Measurements from ENCODE around the gene HTR4. TPM values are rescaled to one million over a fixed set of nuclear protein-coding genes. Genes with fewer than 3 reads are reported as not detected.

Gene HTR4
- total RNA-seq, 1 donor from 2014 or later, result not detected

DNA sequence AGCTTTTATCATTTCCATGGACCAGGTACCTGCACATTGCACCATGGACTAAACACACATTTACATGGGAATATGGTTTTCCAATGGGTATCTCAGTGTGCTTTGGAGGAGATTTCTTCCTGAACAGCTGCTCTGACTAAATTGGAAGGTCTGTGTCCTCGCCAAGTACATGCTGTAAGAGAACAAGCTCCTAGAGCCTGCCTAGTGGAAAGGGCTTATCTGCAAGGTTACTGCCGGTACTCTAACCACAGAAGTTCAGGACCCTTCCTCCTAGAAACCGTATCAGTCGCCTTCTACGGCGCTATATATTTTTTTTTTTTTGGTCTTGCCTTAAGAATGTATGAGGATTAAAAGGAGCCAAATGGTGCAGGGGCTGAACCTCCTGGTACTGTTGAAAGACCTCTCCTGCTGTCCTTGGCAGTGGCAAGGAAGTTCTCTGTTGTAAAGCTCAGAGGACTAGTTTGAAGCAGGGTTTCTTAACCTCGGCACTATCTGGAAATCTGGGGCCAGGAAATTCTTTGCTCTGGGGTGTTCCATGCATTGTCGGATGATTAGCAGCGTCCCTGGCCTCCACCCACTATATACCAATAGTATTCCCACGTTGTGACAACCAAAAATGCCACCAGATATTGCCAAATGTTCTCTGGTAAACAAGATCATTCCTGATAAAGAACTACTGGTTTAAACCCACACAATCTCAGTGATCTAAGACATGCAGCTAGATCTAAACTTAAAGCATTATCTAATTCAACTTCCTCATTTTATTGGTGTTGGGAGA, 163.1 kb downstream of the HTR4 start:
- no peaks in the 10 kb centered on the region for H3K4me1 Mint-ChIP-seq (ENCODE audit: unreplicated experiment)
- TF ChIP-seq, protein P1, sequence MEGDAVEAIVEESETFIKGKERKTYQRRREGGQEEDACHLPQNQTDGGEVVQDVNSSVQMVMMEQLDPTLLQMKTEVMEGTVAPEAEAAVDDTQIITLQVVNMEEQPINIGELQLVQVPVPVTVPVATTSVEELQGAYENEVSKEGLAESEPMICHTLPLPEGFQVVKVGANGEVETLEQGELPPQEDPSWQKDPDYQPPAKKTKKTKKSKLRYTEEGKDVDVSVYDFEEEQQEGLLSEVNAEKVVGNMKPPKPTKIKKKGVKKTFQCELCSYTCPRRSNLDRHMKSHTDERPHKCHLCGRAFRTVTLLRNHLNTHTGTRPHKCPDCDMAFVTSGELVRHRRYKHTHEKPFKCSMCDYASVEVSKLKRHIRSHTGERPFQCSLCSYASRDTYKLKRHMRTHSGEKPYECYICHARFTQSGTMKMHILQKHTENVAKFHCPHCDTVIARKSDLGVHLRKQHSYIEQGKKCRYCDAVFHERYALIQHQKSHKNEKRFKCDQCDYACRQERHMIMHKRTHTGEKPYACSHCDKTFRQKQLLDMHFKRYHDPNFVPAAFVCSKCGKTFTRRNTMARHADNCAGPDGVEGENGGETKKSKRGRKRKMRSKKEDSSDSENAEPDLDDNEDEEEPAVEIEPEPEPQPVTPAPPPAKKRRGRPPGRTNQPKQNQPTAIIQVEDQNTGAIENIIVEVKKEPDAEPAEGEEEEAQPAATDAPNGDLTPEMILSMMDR (IDR thresholded peaks at IDR 0.05; ENCODE audit: unreplicated experiment), result no peak
- no peaks in the 10 kb centered on the region for H3K9me3 Mint-ChIP-seq (ENCODE audit: unreplicated experiment)
- H3K4me3 Mint-ChIP-seq (ENCODE audit: unreplicated experiment), result no peak overlapping the region
- no peak for DNase-seq (ENCODE audit: low spot score)
- H3K27ac Mint-ChIP-seq (ENCODE audit: unreplicated experiment), result no peak overlapping the region
- H3K27me3 Mint-ChIP-seq (ENCODE audit: unreplicated experiment), result peaks cover 3% of the 10 kb centered on the region
- no peaks in the 10 kb centered on the region for H3K36me3 Mint-ChIP-seq (ENCODE audit: low read depth, unreplicated experiment)

DNA sequence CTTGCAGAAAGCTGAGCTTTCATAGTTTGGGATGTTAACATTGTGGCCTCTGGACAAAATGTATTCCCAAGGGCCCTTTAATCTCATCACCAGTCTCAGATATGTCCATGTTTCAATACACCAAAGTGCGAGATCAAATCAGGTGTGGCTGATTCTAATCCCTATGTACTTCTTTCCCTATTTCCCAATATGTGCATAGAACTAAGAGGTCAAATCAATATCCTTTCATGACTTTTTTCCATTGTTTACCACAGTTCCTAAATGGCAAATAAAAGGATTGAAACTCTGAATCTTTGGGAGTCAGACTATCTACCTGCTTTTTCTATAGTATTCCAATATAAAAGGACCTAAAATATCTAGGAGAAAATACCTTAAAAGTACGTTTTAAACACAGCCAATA, 165.6 kb downstream of the HTR4 start:
- Mint-ChIP-seq H3K4me1 (ENCODE audit: unreplicated experiment) (no peaks in the 10 kb centered on the region), H3K27me3 (ENCODE audit: unreplicated experiment) (no peaks in the 10 kb centered on the region), H3K9me3 (ENCODE audit: unreplicated experiment) (no peaks in the 10 kb centered on the region), H3K27ac (ENCODE audit: unreplicated experiment) (no peak overlapping the region), H3K36me3 (ENCODE audit: low read depth, unreplicated experiment) (no peaks in the 10 kb centered on the region), H3K4me3 (ENCODE audit: unreplicated experiment) (no peak overlapping the region)
- TF ChIP-seq, protein P1 (IDR thresholded peaks at IDR 0.05; ENCODE audit: unreplicated experiment), result no peak
- DNase-seq (ENCODE audit: low spot score), result no peak

DNA sequence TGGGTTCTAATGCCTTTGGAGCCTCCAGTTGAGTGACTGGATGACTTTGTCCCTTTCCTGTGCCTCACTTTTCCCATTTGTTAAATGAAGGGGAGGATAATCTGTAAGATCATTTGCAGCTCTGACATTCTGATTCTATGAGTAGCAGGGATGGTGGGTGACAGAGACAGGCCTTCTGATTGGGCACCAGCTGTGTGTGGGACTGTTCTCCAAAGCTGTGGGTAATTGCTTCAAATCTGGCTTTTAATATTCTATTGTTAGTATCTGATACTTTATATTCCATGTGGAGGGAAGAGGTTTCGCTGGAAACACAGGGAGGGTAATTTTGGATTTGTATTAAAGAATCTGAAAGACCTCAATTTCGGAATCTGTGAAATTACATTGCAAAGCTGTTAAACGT, 167.9 kb downstream of the HTR4 start:
- Mint-ChIP-seq H3K27me3 (ENCODE audit: unreplicated experiment) (no peaks in the 10 kb centered on the region), H3K4me1 (ENCODE audit: unreplicated experiment) (no peaks in the 10 kb centered on the region), H3K4me3 (ENCODE audit: unreplicated experiment) (no peak overlapping the region)

GRCh38 chr5:148484651-148485050, 169.7 kb downstream of the HTR4 start:
- H3K36me3 Mint-ChIP-seq (ENCODE audit: low read depth, unreplicated experiment), result no peaks in the 10 kb centered on the region
- TF ChIP-seq, protein P1 (IDR thresholded peaks at IDR 0.05; ENCODE audit: unreplicated experiment), result no peak
- no peaks in the 10 kb centered on the region for H3K9me3 Mint-ChIP-seq (ENCODE audit: unreplicated experiment)
- H3K27me3 Mint-ChIP-seq (ENCODE audit: unreplicated experiment), result no peaks in the 10 kb centered on the region
- no peak for DNase-seq (ENCODE audit: low spot score)
- no peaks in the 10 kb centered on the region for H3K4me1 Mint-ChIP-seq (ENCODE audit: unreplicated experiment)
- no peak overlapping the region for H3K4me3 Mint-ChIP-seq (ENCODE audit: unreplicated experiment)
- no peak overlapping the region for H3K27ac Mint-ChIP-seq (ENCODE audit: unreplicated experiment)

More for the DNA sequence above, 167.9 kb downstream of the HTR4 start:
- H3K36me3 Mint-ChIP-seq (ENCODE audit: low read depth, unreplicated experiment), result no peaks in the 10 kb centered on the region
- H3K9me3 Mint-ChIP-seq (ENCODE audit: unreplicated experiment), result no peaks in the 10 kb centered on the region
- TF ChIP-seq, protein P1 (IDR thresholded peaks at IDR 0.05; ENCODE audit: unreplicated experiment), result no peak
- DNase-seq (ENCODE audit: low spot score), result no peak
- H3K27ac Mint-ChIP-seq (ENCODE audit: unreplicated experiment), result no peak overlapping the region

GRCh38 chr5:148483750-148484149, 170.6 kb downstream of the HTR4 start:
- no peaks in the 10 kb centered on the region for H3K27me3 Mint-ChIP-seq (ENCODE audit: unreplicated experiment)

More at GRCh38 chr5:148483750-148484149, 170.6 kb downstream of the HTR4 start:
- H3K9me3 Mint-ChIP-seq (ENCODE audit: unreplicated experiment), result no peaks in the 10 kb centered on the region
- H3K4me3 Mint-ChIP-seq (ENCODE audit: unreplicated experiment), result no peak overlapping the region
- no peaks in the 10 kb centered on the region for H3K36me3 Mint-ChIP-seq (ENCODE audit: low read depth, unreplicated experiment)
- TF ChIP-seq, protein P1 (IDR thresholded peaks at IDR 0.05; ENCODE audit: unreplicated experiment), result no peak
- no peaks in the 10 kb centered on the region for H3K4me1 Mint-ChIP-seq (ENCODE audit: unreplicated experiment)
- DNase-seq (ENCODE audit: low spot score), result no peak
- no peak overlapping the region for H3K27ac Mint-ChIP-seq (ENCODE audit: unreplicated experiment)
